NT2/D1 (cell line): ENCODE measurements around the gene KCNJ15.

Source experiments
- SUZ12 ChIP-seq: IDR thresholded peaks from 2 replicates; pipeline ENCODE4 v1.6.1; 2011; ENCODE audit not compliant: insufficient read length, insufficient read depth; ENCODE audit errors: extremely low read depth
- YY1 ChIP-seq: IDR thresholded peaks from 2 replicates; pipeline ENCODE4 v1.6.1; 2011; ENCODE audit not compliant: insufficient read length, insufficient read depth
- ZNF274 ChIP-seq: IDR thresholded peaks from 2 replicates; pipeline ENCODE4 v1.6.1; 2011; ENCODE audit warnings: mild to moderate bottlenecking, low read depth, low read length

DNA sequence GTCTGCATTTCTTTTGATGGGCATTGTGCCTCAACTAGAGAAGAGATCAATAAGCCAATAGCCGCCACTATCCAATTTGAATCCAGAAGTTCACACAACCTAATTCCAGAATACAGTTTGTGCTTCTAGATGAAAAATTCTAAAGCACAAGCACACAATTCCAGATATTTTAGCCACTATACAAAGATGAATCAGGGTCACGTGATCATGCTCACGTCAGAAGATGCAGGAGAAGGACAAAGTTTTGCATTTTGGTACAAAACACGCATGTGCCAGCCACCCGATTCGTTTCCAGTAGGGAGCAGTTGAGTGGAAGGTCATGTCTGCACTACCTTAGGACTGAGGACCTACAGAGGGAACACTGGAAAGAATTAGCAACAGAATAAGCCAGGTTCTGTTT is 3.6 kb downstream of the KCNJ15 start:
- no peak for TF ChIP-seq YY1
- TF ChIP-seq ZNF274: no peak
- no peak for TF ChIP-seq SUZ12
